ENCODE results near the gene RIPOR2.

DNA sequence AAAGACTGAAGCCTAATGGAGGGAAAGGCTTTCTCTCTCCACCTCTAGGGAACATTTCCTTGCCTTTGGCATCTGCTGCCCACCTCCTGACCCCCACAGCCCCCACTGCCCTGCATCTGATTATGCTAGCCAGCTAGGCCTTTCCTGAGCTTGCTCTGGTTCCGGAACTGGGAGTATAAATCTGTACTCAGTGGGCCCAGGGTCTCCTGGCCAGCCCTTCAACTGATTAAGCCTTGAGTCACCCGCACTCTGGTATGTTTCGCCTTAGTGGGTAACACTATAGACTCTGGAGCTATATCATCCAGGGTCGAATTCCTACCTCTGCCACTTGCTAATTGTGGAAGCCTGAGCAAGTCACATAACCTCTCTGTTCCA, 45.6 kb upstream of the RIPOR2 start:
- TF ChIP-seq EP300 (IDR thresholded peaks at IDR 0.05), result no peak
- no peak for TF ChIP-seq POLR2A (IDR thresholded peaks at IDR 0.05)
- TF ChIP-seq, protein P1, sequence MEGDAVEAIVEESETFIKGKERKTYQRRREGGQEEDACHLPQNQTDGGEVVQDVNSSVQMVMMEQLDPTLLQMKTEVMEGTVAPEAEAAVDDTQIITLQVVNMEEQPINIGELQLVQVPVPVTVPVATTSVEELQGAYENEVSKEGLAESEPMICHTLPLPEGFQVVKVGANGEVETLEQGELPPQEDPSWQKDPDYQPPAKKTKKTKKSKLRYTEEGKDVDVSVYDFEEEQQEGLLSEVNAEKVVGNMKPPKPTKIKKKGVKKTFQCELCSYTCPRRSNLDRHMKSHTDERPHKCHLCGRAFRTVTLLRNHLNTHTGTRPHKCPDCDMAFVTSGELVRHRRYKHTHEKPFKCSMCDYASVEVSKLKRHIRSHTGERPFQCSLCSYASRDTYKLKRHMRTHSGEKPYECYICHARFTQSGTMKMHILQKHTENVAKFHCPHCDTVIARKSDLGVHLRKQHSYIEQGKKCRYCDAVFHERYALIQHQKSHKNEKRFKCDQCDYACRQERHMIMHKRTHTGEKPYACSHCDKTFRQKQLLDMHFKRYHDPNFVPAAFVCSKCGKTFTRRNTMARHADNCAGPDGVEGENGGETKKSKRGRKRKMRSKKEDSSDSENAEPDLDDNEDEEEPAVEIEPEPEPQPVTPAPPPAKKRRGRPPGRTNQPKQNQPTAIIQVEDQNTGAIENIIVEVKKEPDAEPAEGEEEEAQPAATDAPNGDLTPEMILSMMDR (IDR thresholded peaks at IDR 0.05), result no peak

All from tibial nerve (tissue), 4 donors.